ENCODE data around the gene HNRNPL.
A peak's percentile ranks its signal among the peaks of the same experiment; 100 is the strongest.
"Not testable (repeated sequence)": the region's sequence is repeated elsewhere in the genome, so short reads cannot be mapped to it uniquely, and the experiment has no call there.

The HNRNPL gene

GRCh38 chr19:38849860-38850435 lies at the start of gene HNRNPL:
TSS of gene HNRNPL (minus strand) at chr19:38849986. CDS start at chr19:38849966, 20 bp downstream.
- DNase-seq, result peak; percentile 100

GRCh38 chr19:38898788-38899446 lies 49.1 kb upstream of the HNRNPL start:
- DNase-seq, result no peak

GRCh38 chr19:38894968-38895367 lies 45.2 kb upstream of the HNRNPL start:
- DNase-seq, result no peak

GRCh38 chr19:38893341-38893771 lies 43.6 kb upstream of the HNRNPL start:
- DNase-seq, result no peak

- DNase-seq, result no peak
Observed at GRCh38 chr19:38892841-38893240, 43.1 kb upstream of the HNRNPL start.

GRCh38 chr19:38891771-38892170 lies 42.0 kb upstream of the HNRNPL start:
- no peak for DNase-seq

GRCh38 chr19:38890686-38891085 lies 40.9 kb upstream of the HNRNPL start:
- no peak for DNase-seq

- DNase-seq, result no peak
Observed at GRCh38 chr19:38889803-38890202, 40.0 kb upstream of the HNRNPL start.

- DNase-seq, result no peak
Observed at GRCh38 chr19:38888876-38889275, 39.1 kb upstream of the HNRNPL start.

- not testable (repeated sequence) for DNase-seq
Observed at GRCh38 chr19:38884691-38885090, 34.9 kb upstream of the HNRNPL start.

GRCh38 chr19:38883286-38883685 lies 33.5 kb upstream of the HNRNPL start:
- no peak for DNase-seq

- DNase-seq, result no peak
Observed at GRCh38 chr19:38880882-38881609, 31.3 kb upstream of the HNRNPL start.

GRCh38 chr19:38880076-38880881 lies 30.5 kb upstream of the HNRNPL start:
- no peak for DNase-seq

- DNase-seq, result no peak
Observed at GRCh38 chr19:38879400-38879751, 29.6 kb upstream of the HNRNPL start.

GRCh38 chr19:38878575-38879399 lies 29.0 kb upstream of the HNRNPL start:
- no peak for DNase-seq

GRCh38 chr19:38877781-38878574 lies 28.2 kb upstream of the HNRNPL start, which contains the start of gene RINL:
TSS of gene RINL (minus strand) at chr19:38878275. CDS start at chr19:38876742, 1,533 bp downstream.
- DNase-seq, result peak; percentile 88

- DNase-seq, result no peak
Observed at GRCh38 chr19:38875656-38876395, 26.0 kb upstream of the HNRNPL start.

GRCh38 chr19:38873400-38873799 lies 23.6 kb upstream of the HNRNPL start:
- not testable (repeated sequence) for DNase-seq

GRCh38 chr19:38870612-38871011 lies 20.8 kb upstream of the HNRNPL start:
- no peak for DNase-seq

- DNase-seq, result peak; percentile 98
Observed at GRCh38 chr19:38869836-38870607, 20.2 kb upstream of the HNRNPL start.

Data from activated effector memory CD4-positive, alpha-beta T cell treated with anti-CD3 and anti-CD28 coated beads, Interleukin-2, amount 50 U/mL, for 16 hours (primary cell).